HCT116 (cell line): ENCODE data around the gene CST1. TPM values are rescaled to one million over a fixed set of nuclear protein-coding genes. Genes with fewer than 3 reads are reported as not detected.

ENCODE experiments used
- ATAC-seq: fragments of 200-7000 bp; cut with Tn5 transposase; 2 replicates; pipeline ENCODE4 v1.9.1; 2020; ENCODE audit warnings: mild to moderate bottlenecking, moderate library complexity
- BruUV-seq: library from RNA; stranded (reverse); fragments of 400-500 nt; replicated peaks from 2 replicates; lab custom pipeline; 2021; lab: Mats Ljungman, UMichigan
- CTCF ChIA-PET: fragments of 300-600 bp; sonication (Branson Sonifier 250); formaldehyde crosslinking; loops from one replicate; lab custom pipeline; 2021; ENCODE audit warnings: antibody characterized with exemption; lab: Charles Lee
- POLR2A ChIA-PET: fragments of 300-600, 350-600 bp; sonication (Branson Sonifier 250); formaldehyde crosslinking; loops from one replicate; lab custom pipeline; 2021; ENCODE audit warnings: antibody characterized with exemption; lab: Charles Lee
- RAD21 ChIA-PET, 2 experiments: fragments of 300-600 bp; sonication (Branson Sonifier 250); formaldehyde crosslinking; loops; one replicate each; lab custom pipeline; 2023; ENCODE audit warnings: low total read pairs in 2 of 2; ENCODE audit not compliant: uncharacterized antibody in 2 of 2, unreplicated experiment in 2 of 2, low non-redundant PET in 1 of 2; lab: Charles Lee
- DNase-seq: peaks from one replicate; pipeline ENCODE4 v3.0.0-alpha.2; 2010; ENCODE audit warnings: low read depth, low spot score
- H2AFZ ChIP-seq: fragments of 200-600 bp; shearing (Covaris generic), sonication (generic); 2 replicates; pipeline ENCODE4 v1.6.1; 2017; ENCODE audit warnings: low read depth, mixed run types, mixed read lengths, antibody characterized with exemption, low read length; ENCODE audit not compliant: poor library complexity, severe bottlenecking
- H3K27ac ChIP-seq: 2 replicates; pipeline ENCODE4 v1.5.1; 2012; ENCODE audit warnings: low read depth, low read length
- H3K27me3 ChIP-seq: fragments of 200-600 bp; sonication (generic); 2 replicates; pipeline ENCODE4 v1.6.1; 2016; ENCODE audit warnings: mixed run types, low read length, mixed read lengths; ENCODE audit not compliant: insufficient read depth
- H3K36me3 ChIP-seq, 2 experiments: fragments of 200-500 bp in 1 of 2; fragments of 200-600 bp in 1 of 2; sonication (Bioruptor generic) in 1 of 2; sonication (generic) in 1 of 2; 2 replicates each; pipeline versions ENCODE4 v1.5.1 to v1.6.1; 2014 to 2016; ENCODE audit warnings: low read length in 2 of 2, inconsistent platforms in 1 of 2, mixed read lengths in 1 of 2, mixed run types in 1 of 2; ENCODE audit not compliant: insufficient read depth in 2 of 2, control insufficient read depth in 1 of 2
- H3K4me1 ChIP-seq, 2 experiments: fragments of 200-600 bp in 1 of 2; sonication (generic) in 1 of 2; 2 replicates each; pipeline versions ENCODE4 v1.5.1 to v1.6.1; 2012 to 2017; ENCODE audit warnings: low read length in 2 of 2, inconsistent platforms in 1 of 2, mild to moderate bottlenecking in 1 of 2, mixed read lengths in 1 of 2, mixed run types in 1 of 2, moderate library complexity in 1 of 2; ENCODE audit not compliant: insufficient read depth in 2 of 2, control insufficient read depth in 1 of 2
- H3K4me2 ChIP-seq: fragments of 200-600 bp; sonication (generic); 2 replicates; pipeline ENCODE4 v1.6.1; 2017; ENCODE audit warnings: mixed run types, low read length, mixed read lengths
- H3K4me3 ChIP-seq, 2 experiments: fragments of 200-600 bp in 1 of 2; sonication (generic) in 1 of 2; replicated peaks in 1 of 2; 2 replicates each; pipeline ENCODE4 v1.5.1; 2011 to 2016; ENCODE audit warnings: low read length in 2 of 2, control low read depth in 1 of 2, low read depth in 1 of 2, mild to moderate bottlenecking in 1 of 2, mixed read lengths in 1 of 2, mixed run types in 1 of 2
- H3K79me2 ChIP-seq: fragments of 200-600 bp; sonication (generic); 2 replicates; pipeline ENCODE4 v1.6.1; 2017; ENCODE audit warnings: mild to moderate bottlenecking, mixed run types, low read length, moderate library complexity, mixed read lengths; ENCODE audit not compliant: insufficient read depth
- H3K9ac ChIP-seq: fragments of 200-600 bp; sonication (generic); 2 replicates; pipeline ENCODE4 v1.6.1; 2016; ENCODE audit warnings: low read length, mixed read lengths
- H3K9me2 ChIP-seq: fragments of 200-600 bp; sonication (generic), shearing (Covaris generic); 2 replicates; pipeline ENCODE4 v1.6.1; 2017; ENCODE audit warnings: mixed run types, mild to moderate bottlenecking, moderate library complexity; ENCODE audit not compliant: insufficient read depth
- H3K9me3 ChIP-seq, 2 experiments: fragments of 200-500 bp in 1 of 2; fragments of 200-600 bp in 1 of 2; sonication (Bioruptor generic) in 1 of 2; sonication (generic) in 1 of 2; 2 replicates each; pipeline ENCODE4 v1.6.1; 2014 to 2017; ENCODE audit warnings: low read length in 2 of 2, mixed read lengths in 2 of 2, inconsistent platforms in 1 of 2, low read depth in 1 of 2, mild to moderate bottlenecking in 1 of 2, mixed run types in 1 of 2, moderate library complexity in 1 of 2; ENCODE audit not compliant: control insufficient read depth in 1 of 2, insufficient read depth in 1 of 2
- H4K20me1 ChIP-seq: fragments of 200-600 bp; sonication (generic), shearing (Covaris generic); 2 replicates; pipeline ENCODE4 v1.6.1; 2017; ENCODE audit warnings: mixed run types, mild to moderate bottlenecking, moderate library complexity; ENCODE audit not compliant: insufficient read depth
- CBX3 ChIP-seq: IDR thresholded peaks from 2 replicates; pipeline ENCODE4 v1.6.1; 2012; ENCODE audit warnings: low read depth
- CTCF ChIP-seq, 3 experiments: fragments of 200-600 bp in 1 of 3; sonication (generic) in 1 of 3; IDR thresholded peaks in 2 of 3; conservative IDR thresholded peaks in 1 of 3; 2 replicates each; pipeline ENCODE4 v1.5.1; 2012 to 2017; ENCODE audit warnings: low read depth in 2 of 3, low read length in 2 of 3, antibody characterized with exemption in 1 of 3, borderline replicate concordance in 1 of 3, control low read depth in 1 of 3, mild to moderate bottlenecking in 1 of 3, mixed read lengths in 1 of 3, mixed run types in 1 of 3, moderate library complexity in 1 of 3; ENCODE audit not compliant: insufficient read depth in 1 of 3
- ELF1 ChIP-seq: IDR thresholded peaks from 2 replicates; pipeline ENCODE4 v1.6.1; 2012; ENCODE audit warnings: low read depth, borderline replicate concordance
- EZH2 ChIP-seq: fragments of 200-600 bp; sonication (generic); IDR thresholded peaks from 2 replicates; pipeline ENCODE4 v1.6.1; 2017; ENCODE audit warnings: antibody characterized with exemption, mixed run types
- FOSL1 ChIP-seq: IDR thresholded peaks from 2 replicates; pipeline ENCODE4 v1.6.1; 2012; ENCODE audit warnings: low read depth
- JUND ChIP-seq: IDR thresholded peaks from 2 replicates; pipeline ENCODE4 v1.6.1; 2012
- MAX ChIP-seq: IDR thresholded peaks from 2 replicates; pipeline ENCODE4 v1.6.1; 2012
- POLR2A ChIP-seq: IDR thresholded peaks from 2 replicates; pipeline ENCODE4 v1.7.0; 2011; ENCODE audit warnings: borderline replicate concordance; ENCODE audit not compliant: insufficient read depth, insufficient read length; ENCODE audit errors: extremely low read depth
- SP1 ChIP-seq: IDR thresholded peaks from 2 replicates; pipeline ENCODE4 v1.6.1; 2012; ENCODE audit warnings: low read depth
- SRF ChIP-seq: IDR thresholded peaks from 2 replicates; pipeline ENCODE4 v1.6.1; 2012; ENCODE audit warnings: low read depth
- TCF7L2 ChIP-seq: IDR thresholded peaks from 2 replicates; pipeline ENCODE4 v1.7.0; 2011; ENCODE audit warnings: borderline replicate concordance, inconsistent platforms; ENCODE audit not compliant: insufficient read depth, insufficient read length; ENCODE audit errors: extremely low read depth
- YY1 ChIP-seq: IDR thresholded peaks from 2 replicates; pipeline ENCODE4 v1.6.1; 2011; ENCODE audit warnings: low read length, low read depth, moderate library complexity, mild to moderate bottlenecking; ENCODE audit not compliant: insufficient replicate concordance; ENCODE audit errors: extremely low read depth
- ZNF274 ChIP-seq: fragments of 200-500 bp; sonication (Bioruptor generic); IDR thresholded peaks from 2 replicates; pipeline ENCODE4 v1.6.1; 2014; ENCODE audit warnings: mild to moderate bottlenecking, low read depth, low read length, inconsistent platforms
- intact Hi-C: fragments of 100-400 bp; cut with micrococcal nuclease; formaldehyde crosslinking; loops from 2 replicates; pipeline ENCODE4 v1.10.0; 2022
- total RNA-seq: library from RNA; stranded (reverse); gene quantifications from one replicate; pipeline ENCODE4 v1.2.1, GENCODE V29; 2021; ENCODE audit not compliant: unreplicated experiment
- TF ChIP-seq, protein P1 (sequence below): IDR thresholded peaks from 2 replicates; pipeline ENCODE4 v1.6.1; 2012
- TF ChIP-seq, protein P2 (sequence below): IDR thresholded peaks from 2 replicates; pipeline ENCODE4 v1.6.1; 2011; ENCODE audit warnings: mild to moderate bottlenecking, low read length, moderate library complexity; ENCODE audit not compliant: insufficient replicate concordance; ENCODE audit errors: extremely low read depth

CST1 gene
- total RNA-seq, 1 experiment from 2014 or later, result not detected

DNA sequence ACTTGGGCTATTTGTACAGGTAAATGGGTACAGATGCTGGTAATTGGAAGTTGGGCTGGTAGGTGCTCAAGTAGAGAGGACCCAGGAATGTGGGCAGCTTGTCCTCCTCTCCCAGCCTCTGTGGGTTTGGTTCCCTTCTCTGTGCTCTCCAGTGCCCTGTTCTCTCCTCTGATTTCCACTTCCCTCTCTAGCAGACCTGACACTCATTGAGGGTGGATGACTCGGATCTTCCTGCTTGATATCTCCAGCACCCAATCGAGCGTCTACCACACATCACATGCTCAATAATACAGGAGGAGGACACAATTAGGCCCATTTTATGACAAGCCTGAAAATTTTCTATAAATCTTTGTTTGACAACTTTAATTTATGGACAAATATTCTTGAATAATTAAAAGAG, 23.7 kb downstream of the CST1 start:
- no peak overlapping the region for H3K4me2 ChIP-seq
- ChIA-PET POLR2A (no interaction called here), RAD21 (no interaction called here), CTCF (no interaction called here)
- no TSS peak for BruUV-seq
- no peak overlapping the region for H3K27ac ChIP-seq
- TF ChIP-seq FOSL1, result no peak
- no peak for TF ChIP-seq YY1
- no peak for TF ChIP-seq CTCF (IDR thresholded peaks at IDR 0.05 in 2 of 3, conservative IDR thresholded peaks at IDR 0.05 in 1 of 3; ENCODE audit: borderline replicate concordance in 1 of 3, insufficient read depth in 1 of 3, low read depth in 2 of 3, low read length in 2 of 3)
- TF ChIP-seq EZH2, result no peak
- no peak for TF ChIP-seq TCF7L2
- TF ChIP-seq ELF1, result no peak
- no peaks in the 10 kb centered on the region for H3K27me3 ChIP-seq
- no peaks in the 10 kb centered on the region for H3K4me1 ChIP-seq
- H3K79me2 ChIP-seq, result no peaks in the 10 kb centered on the region
- intact Hi-C loops, result no loop called here
- no peaks in the 10 kb centered on the region for H3K9me2 ChIP-seq
- H3K4me3 ChIP-seq, result no peak overlapping the region
- H3K9ac ChIP-seq, result no peak overlapping the region
- DNase-seq, result no peak
- H2AFZ ChIP-seq, result no peak overlapping the region
- H3K9me3 ChIP-seq, result no peaks in the 10 kb centered on the region
- ATAC-seq, result no peak
- no peaks in the 10 kb centered on the region for H4K20me1 ChIP-seq
- no peaks in the 10 kb centered on the region for H3K36me3 ChIP-seq

GRCh38 chr20:23725102-23725501, 25.6 kb downstream of the CST1 start:
- ATAC-seq (no peak), DNase-seq (no peak)
- Histone ChIP-seq H3K9me2 (no peaks in the 10 kb centered on the region), H3K4me2 (no peak overlapping the region), H4K20me1 (no peaks in the 10 kb centered on the region), H3K79me2 (no peaks in the 10 kb centered on the region), H3K9me3 (no peaks in the 10 kb centered on the region), H3K36me3 (no peaks in the 10 kb centered on the region), H3K4me1 (no peaks in the 10 kb centered on the region), H3K9ac (no peak overlapping the region), H3K27me3 (no peaks in the 10 kb centered on the region; the same call in 1 of the 2 replicates), H2AFZ (no peak overlapping the region), H3K27ac (no peak overlapping the region), H3K4me3 (no peak overlapping the region)
- ChIA-PET RAD21 (no interaction called here), CTCF (no interaction called here), POLR2A (no interaction called here)
- intact Hi-C loops, result no loop called here
- BruUV-seq, result no TSS peak
- TF ChIP-seq, protein P1, sequence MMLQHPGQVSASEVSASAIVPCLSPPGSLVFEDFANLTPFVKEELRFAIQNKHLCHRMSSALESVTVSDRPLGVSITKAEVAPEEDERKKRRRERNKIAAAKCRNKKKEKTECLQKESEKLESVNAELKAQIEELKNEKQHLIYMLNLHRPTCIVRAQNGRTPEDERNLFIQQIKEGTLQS, result no peak
- TF ChIP-seq YY1 (no peak), POLR2A (no peak), SRF (no peak), FOSL1 (no peak), TCF7L2 (no peak), JUND (no peak), MAX (no peak), CBX3 (no peak), ZNF274 (no peak), SP1 (no peak), EZH2 (no peak)
- TF ChIP-seq, protein P2, sequence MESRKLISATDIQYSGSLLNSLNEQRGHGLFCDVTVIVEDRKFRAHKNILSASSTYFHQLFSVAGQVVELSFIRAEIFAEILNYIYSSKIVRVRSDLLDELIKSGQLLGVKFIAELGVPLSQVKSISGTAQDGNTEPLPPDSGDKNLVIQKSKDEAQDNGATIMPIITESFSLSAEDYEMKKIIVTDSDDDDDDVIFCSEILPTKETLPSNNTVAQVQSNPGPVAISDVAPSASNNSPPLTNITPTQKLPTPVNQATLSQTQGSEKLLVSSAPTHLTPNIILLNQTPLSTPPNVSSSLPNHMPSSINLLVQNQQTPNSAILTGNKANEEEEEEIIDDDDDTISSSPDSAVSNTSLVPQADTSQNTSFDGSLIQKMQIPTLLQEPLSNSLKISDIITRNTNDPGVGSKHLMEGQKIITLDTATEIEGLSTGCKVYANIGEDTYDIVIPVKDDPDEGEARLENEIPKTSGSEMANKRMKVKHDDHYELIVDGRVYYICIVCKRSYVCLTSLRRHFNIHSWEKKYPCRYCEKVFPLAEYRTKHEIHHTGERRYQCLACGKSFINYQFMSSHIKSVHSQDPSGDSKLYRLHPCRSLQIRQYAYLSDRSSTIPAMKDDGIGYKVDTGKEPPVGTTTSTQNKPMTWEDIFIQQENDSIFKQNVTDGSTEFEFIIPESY, result no peak
